ENCODE results near the gene SGCD.

Gene SGCD

GRCh38 chr5:156475182-156476157 lies 148.5 kb downstream of the SGCD start:
- Histone ChIP-seq H3K4me1 (peaks cover 43% of the 10 kb centered on the region), H3K4me3 (ENCODE audit: low read depth, low read length) (peak overlapping the region; percentile 33)

GRCh38 chr5:156476158-156476551 lies 149.2 kb downstream of the SGCD start:
- peak overlapping the region; percentile 14 for H2AFZ ChIP-seq
- H3K9ac ChIP-seq, result no peak overlapping the region
- peaks cover 45% of the 10 kb centered on the region for H3K4me1 ChIP-seq
- H3K79me2 ChIP-seq, result peaks cover 3% of the 10 kb centered on the region
- H3K9me3 ChIP-seq (ENCODE audit: control insufficient read depth, low read length), result no peaks in the 10 kb centered on the region
- no peaks in the 10 kb centered on the region for H3K27me3 ChIP-seq (ENCODE audit: control insufficient read depth, insufficient read depth, low read length)
- no peak overlapping the region for H3K4me3 ChIP-seq (ENCODE audit: low read depth, low read length)
- no peak for TF ChIP-seq CTCF (IDR thresholded peaks at IDR 0.05)
- H3K36me3 ChIP-seq (ENCODE audit: control insufficient read depth, insufficient read depth, low read length), result no peaks in the 10 kb centered on the region
- peak overlapping the region; percentile 90 for H3K27ac ChIP-seq
- H3K4me2 ChIP-seq (ENCODE audit: low read length), result peak overlapping the region; percentile 28

More at GRCh38 chr5:156475182-156476157, 148.5 kb downstream of the SGCD start:
- TF ChIP-seq CTCF (IDR thresholded peaks at IDR 0.05), result peak; percentile 20
- Histone ChIP-seq H3K27me3 (ENCODE audit: control insufficient read depth, insufficient read depth, low read length) (no peaks in the 10 kb centered on the region), H3K79me2 (peaks cover 3% of the 10 kb centered on the region), H3K9me3 (ENCODE audit: control insufficient read depth, low read length) (no peaks in the 10 kb centered on the region), H3K9ac (no peak overlapping the region), H2AFZ (peak overlapping the region; percentile 63), H3K27ac (peak overlapping the region; percentile 90), H3K4me2 (ENCODE audit: low read length) (peak overlapping the region; percentile 16), H3K36me3 (ENCODE audit: control insufficient read depth, insufficient read depth, low read length) (no peaks in the 10 kb centered on the region)

- no peaks in the 10 kb centered on the region for H3K36me3 ChIP-seq (ENCODE audit: control insufficient read depth, insufficient read depth, low read length)
- H3K9me3 ChIP-seq (ENCODE audit: control insufficient read depth, low read length), result no peaks in the 10 kb centered on the region
- peak overlapping the region; percentile 90 for H3K27ac ChIP-seq
- H3K4me2 ChIP-seq (ENCODE audit: low read length), result peak overlapping the region; percentile 28
- no peak overlapping the region for H3K9ac ChIP-seq
- peaks cover 3% of the 10 kb centered on the region for H3K79me2 ChIP-seq
- no peak overlapping the region for H3K4me3 ChIP-seq (ENCODE audit: low read depth, low read length)
- H3K27me3 ChIP-seq (ENCODE audit: control insufficient read depth, insufficient read depth, low read length), result no peaks in the 10 kb centered on the region
- H3K4me1 ChIP-seq, result peaks cover 51% of the 10 kb centered on the region
- H2AFZ ChIP-seq, result peak overlapping the region; percentile 14
- TF ChIP-seq CTCF (IDR thresholded peaks at IDR 0.05), result no peak
Measured at GRCh38 chr5:156476678-156477077, 149.7 kb downstream of the SGCD start.

- H3K4me1 ChIP-seq, result peaks cover 56% of the 10 kb centered on the region
- no peaks in the 10 kb centered on the region for H3K36me3 ChIP-seq (ENCODE audit: control insufficient read depth, insufficient read depth, low read length)
- H3K4me3 ChIP-seq (ENCODE audit: low read depth, low read length), result no peak overlapping the region
- peak overlapping the region; percentile 14 for H2AFZ ChIP-seq
- no peaks in the 10 kb centered on the region for H3K9me3 ChIP-seq (ENCODE audit: control insufficient read depth, low read length)
- no peak for TF ChIP-seq CTCF (IDR thresholded peaks at IDR 0.05)
- no peaks in the 10 kb centered on the region for H3K27me3 ChIP-seq (ENCODE audit: control insufficient read depth, insufficient read depth, low read length)
- H3K27ac ChIP-seq, result peak overlapping the region; percentile 90
- no peak overlapping the region for H3K9ac ChIP-seq
- no peak overlapping the region for H3K4me2 ChIP-seq (ENCODE audit: low read length)
- H3K79me2 ChIP-seq, result peaks cover 3% of the 10 kb centered on the region
Measured at GRCh38 chr5:156477196-156477595, 150.2 kb downstream of the SGCD start.
